Colonic mucosa (tissue), 4 donors: ENCODE measurements around the gene MUSK. TPM values are rescaled to one million over a fixed set of nuclear protein-coding genes. Genes with fewer than 3 reads are reported as not detected.

Experiments used
- DNase-seq: peaks from one replicate; pipeline ENCODE4 v3.0.0-alpha.2; 2020
- H3K27ac ChIP-seq: fragments of 200-600 bp; one replicate; pipeline ENCODE4 v1.8.0; 2021
- H3K27me3 ChIP-seq: fragments of 200-600 bp; one replicate; pipeline ENCODE4 v1.8.0; 2021
- H3K36me3 ChIP-seq: fragments of 200-600 bp; one replicate; pipeline ENCODE4 v1.8.0; 2021
- H3K4me1 ChIP-seq: fragments of 200-600 bp; one replicate; pipeline ENCODE4 v1.8.0; 2021; ENCODE audit warnings: mild to moderate bottlenecking
- H3K4me3 ChIP-seq: fragments of 200-600 bp; one replicate; pipeline ENCODE4 v1.8.0; 2021
- H3K9ac ChIP-seq, 2 donors: one replicate each; pipeline ENCODE4 v1.7.0; 2013; ENCODE audit warnings: control low read depth in 2 of 2, low read depth in 2 of 2, low read length in 2 of 2
- H3K9me3 ChIP-seq: fragments of 200-600 bp; one replicate; pipeline ENCODE4 v1.8.0; 2021
- CTCF ChIP-seq: fragments of 200-600 bp; IDR thresholded peaks from one replicate; pipeline ENCODE4 v1.8.0; 2022; ENCODE audit warnings: antibody characterized with exemption, mild to moderate bottlenecking
- intact Hi-C: fragments of 100-400 bp; cut with DNase I; formaldehyde crosslinking; loops from one replicate; pipeline ENCODE4 v1.14.1; 2022
- total RNA-seq, 2 donors: library from RNA; stranded (reverse); fragmentation: NEBNext Ultra II Directional in 1 of 2; extraction: Animal tissue kit (Norgen Biotek cat#: 25700) in 1 of 2; gene quantifications; one replicate each; pipeline ENCODE4 v1.2.1, GENCODE V29; 2021
- donor health status: healthy.
- donor health status: DM: no; HTN: no; CAD: no.
- donor health status: DM: no; HTN: no; CAD: no.

The MUSK gene
- total RNA-seq, 2 donors from 2014 or later, result 0.94 to 2.0 TPM

GRCh38 chr9:110788871-110789270 is 120.3 kb downstream of the MUSK start:
- no peak for DNase-seq
- Histone ChIP-seq H3K36me3 (no peaks in the 10 kb centered on the region), H3K9me3 (no peaks in the 10 kb centered on the region), H3K9ac (no peak overlapping the region), H3K4me1 (no peaks in the 10 kb centered on the region), H3K27ac (no peak overlapping the region), H3K27me3 (no peaks in the 10 kb centered on the region), H3K4me3 (no peak overlapping the region)
- intact Hi-C loops, result no loop called here
- TF ChIP-seq CTCF, result no peak

GRCh38 chr9:110797611-110798010 is 129.0 kb downstream of the MUSK start:
- H3K9me3 ChIP-seq, result no peaks in the 10 kb centered on the region
- no peak for TF ChIP-seq CTCF
- H3K9ac ChIP-seq, result no peak overlapping the region
- intact Hi-C loops, result no loop called here
- no peaks in the 10 kb centered on the region for H3K36me3 ChIP-seq
- H3K4me3 ChIP-seq, result no peak overlapping the region
- H3K4me1 ChIP-seq, result no peaks in the 10 kb centered on the region
- no peaks in the 10 kb centered on the region for H3K27me3 ChIP-seq
- no peak for DNase-seq
- no peak overlapping the region for H3K27ac ChIP-seq

DNA sequence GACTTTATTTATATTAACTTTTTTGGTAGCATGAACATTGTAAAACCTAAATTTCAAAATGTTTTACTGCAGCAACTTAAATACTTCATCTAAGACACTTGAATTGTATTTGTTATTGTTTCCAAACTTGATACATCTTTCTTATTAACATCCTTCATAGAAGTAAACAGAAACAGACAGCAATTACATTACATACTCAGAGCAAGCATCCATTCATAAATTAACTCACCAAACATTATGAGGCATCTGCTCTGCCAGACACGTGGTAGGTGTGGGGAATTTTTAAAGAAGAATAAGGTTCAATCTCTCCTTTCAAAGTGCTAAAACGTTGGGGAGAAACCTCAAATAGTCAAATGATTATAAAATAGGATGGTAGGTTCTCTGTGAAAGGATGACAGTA is 130.8 kb downstream of the MUSK start:
- Histone ChIP-seq H3K27ac (no peak overlapping the region), H3K9me3 (no peaks in the 10 kb centered on the region), H3K4me1 (no peaks in the 10 kb centered on the region), H3K27me3 (no peaks in the 10 kb centered on the region), H3K9ac (no peak overlapping the region), H3K4me3 (no peak overlapping the region), H3K36me3 (no peaks in the 10 kb centered on the region)
- no peak for TF ChIP-seq CTCF
- no peak for DNase-seq
- intact Hi-C loops, result no loop called here

DNA sequence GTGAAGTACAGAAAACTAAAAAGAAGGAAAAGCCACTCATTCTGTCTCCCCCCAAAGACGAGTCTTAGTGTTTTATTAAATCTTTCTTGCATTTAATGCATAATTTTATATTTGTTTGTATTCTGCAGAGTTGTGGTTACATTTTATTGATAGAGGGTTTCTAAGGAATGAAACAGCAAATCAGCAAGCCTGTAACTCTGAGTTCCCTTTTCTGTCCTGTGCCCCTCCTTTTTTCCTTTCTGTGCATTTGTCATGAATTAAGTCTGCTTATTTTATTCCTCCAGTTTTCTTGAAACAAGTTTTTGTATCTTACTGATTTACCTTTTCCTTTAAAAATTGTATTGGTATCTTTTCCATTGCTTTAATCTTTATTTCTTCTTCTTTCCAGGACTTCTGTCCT is 132.8 kb downstream of the MUSK start:
- Histone ChIP-seq H3K36me3 (no peaks in the 10 kb centered on the region), H3K27me3 (no peaks in the 10 kb centered on the region), H3K9ac (no peak overlapping the region), H3K9me3 (no peaks in the 10 kb centered on the region), H3K4me3 (no peak overlapping the region), H3K27ac (no peak overlapping the region), H3K4me1 (no peaks in the 10 kb centered on the region)
- intact Hi-C loops, result no loop called here
- TF ChIP-seq CTCF, result no peak
- no peak for DNase-seq

GRCh38 chr9:110802416-110803035 is 133.9 kb downstream of the MUSK start:
- H3K36me3 ChIP-seq, result no peaks in the 10 kb centered on the region
- no peak overlapping the region for H3K27ac ChIP-seq
- no peaks in the 10 kb centered on the region for H3K27me3 ChIP-seq
- no peak overlapping the region for H3K4me3 ChIP-seq
- TF ChIP-seq CTCF, result no peak
- intact Hi-C loops, result no loop called here
- no peaks in the 10 kb centered on the region for H3K4me1 ChIP-seq
- no peak overlapping the region for H3K9ac ChIP-seq
- H3K9me3 ChIP-seq, result no peaks in the 10 kb centered on the region
- no peak for DNase-seq
